Posterior vena cava (tissue), 2 donors: Measurements from ENCODE around the gene ZP4. TPM values are rescaled to one million over a fixed set of nuclear protein-coding genes. Genes with fewer than 3 reads are reported as not detected.

Experiments
- DNase-seq: peaks from one replicate; pipeline ENCODE4 v3.0.0-alpha.2; 2020; ENCODE audit warnings: low spot score
- intact Hi-C, 2 donors: fragments of 100-400 bp; cut with DNase I; formaldehyde crosslinking; loops; one replicate each; pipeline versions ENCODE4 v1.14.1 to v1.14.2; 2022 to 2023
- long read RNA-seq, 2 donors: library from polyadenylated mRNA; unstranded; transcript quantifications; one replicate each; pipeline ENCODE4 v2.0.0, GENCODE V29; 2020 to 2021
- total RNA-seq, 2 donors: library from RNA; stranded (reverse); fragmentation: NEBNext Ultra II Directional; extraction: Animal tissue kit (Norgen Biotek cat#: 25700); gene quantifications; one replicate each; pipeline ENCODE4 v1.2.1, GENCODE V29; 2021
- donor health status: DM: yes; HTN: yes; CAD: no.
- donor health status: DM: yes; HTN: yes; CAD: no.

Gene ZP4
- not detected for total RNA-seq
- long read RNA-seq, donor 1, result 0 reads
- long read RNA-seq, donor 2, result 0 reads

GRCh38 chr1:237890822-237891221 is at the start of gene ZP4:
TSS of gene ZP4 (minus strand) at chr1:237890922. CDS start at chr1:237890635, 287 bp downstream.
- no peak for DNase-seq
- intact Hi-C loops, result loop anchor here in 1 of 2 donors (5.0 kb wide), 1 partner anchor 289 kb away; no protein-coding TSS in a partner anchor

- no peak for DNase-seq
- intact Hi-C loops, result no loop called here
These were observed 47.8 kb upstream of the ZP4 start for GRCh38 chr1:237938553-237938952.

- intact Hi-C loops, result no loop called here
- no peak for DNase-seq
These were observed 47.3 kb upstream of the ZP4 start for GRCh38 chr1:237938068-237938467.

- no peak for DNase-seq
- intact Hi-C loops, result no loop called here
These were observed 42.1 kb upstream of the ZP4 start for GRCh38 chr1:237932816-237933215.

GRCh38 chr1:237931581-237931980 is 40.9 kb upstream of the ZP4 start:
- intact Hi-C loops, result no loop called here
- no peak for DNase-seq

GRCh38 chr1:237927198-237927597 is 36.5 kb upstream of the ZP4 start:
- intact Hi-C loops, result no loop called here
- no peak for DNase-seq

GRCh38 chr1:237921306-237921705 is 30.6 kb upstream of the ZP4 start:
- intact Hi-C loops, result no loop called here
- no peak for DNase-seq

GRCh38 chr1:237913345-237913744 is 22.6 kb upstream of the ZP4 start:
- intact Hi-C loops, result no loop called here
- DNase-seq, result no peak

GRCh38 chr1:237911911-237912310 is 21.2 kb upstream of the ZP4 start:
- DNase-seq, result no peak
- intact Hi-C loops, result no loop called here

- intact Hi-C loops, result no loop called here
- DNase-seq, result no peak
These were observed 20.1 kb upstream of the ZP4 start for GRCh38 chr1:237910834-237911233.

GRCh38 chr1:237903961-237904360 is 13.2 kb upstream of the ZP4 start:
- no peak for DNase-seq
- intact Hi-C loops, result no loop called here

GRCh38 chr1:237902960-237903743 is 12.4 kb upstream of the ZP4 start:
- DNase-seq, result no peak
- intact Hi-C loops, result no loop called here

- DNase-seq, result no peak
- intact Hi-C loops, result no loop called here
These were observed 10.7 kb upstream of the ZP4 start for GRCh38 chr1:237901299-237901934.

GRCh38 chr1:237895630-237896029 is 4.9 kb upstream of the ZP4 start:
- intact Hi-C loops, result no loop called here
- DNase-seq, result no peak

GRCh38 chr1:237894131-237894530 is 3.4 kb upstream of the ZP4 start:
- intact Hi-C loops, result loop anchor here in 1 of 2 donors (5.0 kb wide), 1 partner anchor 292 kb away; no protein-coding TSS in a partner anchor
- no peak for DNase-seq

GRCh38 chr1:237891979-237892378 is 1.3 kb upstream of the ZP4 start:
- DNase-seq, result no peak
- intact Hi-C loops, result loop anchor here in 1 of 2 donors (5.0 kb wide), 1 partner anchor 290 kb away; no protein-coding TSS in a partner anchor

- no peak for DNase-seq
- intact Hi-C loops, result loop anchor here in 1 of 2 donors (5.0 kb wide), 1 partner anchor 289 kb away; no protein-coding TSS in a partner anchor
These were observed 544 bp upstream of the ZP4 start for GRCh38 chr1:237891266-237891665.

GRCh38 chr1:237890416-237890815 is 306 bp downstream of the ZP4 start:
- intact Hi-C loops, result loop anchor here in 1 of 2 donors (5.0 kb wide), 1 partner anchor 288 kb away; no protein-coding TSS in a partner anchor
- DNase-seq, result no peak

GRCh38 chr1:237888143-237888542 is 2.6 kb downstream of the ZP4 start:
- intact Hi-C loops, result no loop called here
- no peak for DNase-seq

- intact Hi-C loops, result no loop called here
- no peak for DNase-seq
These were observed 3.2 kb downstream of the ZP4 start for GRCh38 chr1:237887542-237887941.

- intact Hi-C loops, result no loop called here
- no peak for DNase-seq
These were observed 6.5 kb downstream of the ZP4 start for GRCh38 chr1:237884237-237884636.
